GM21447 (cell line): Measurements from ENCODE around the gene OR52J3.

Experiments
- ATAC-seq: cut with Tn5 transposase; IDR thresholded peaks from one replicate; pipeline ENCODE4 v1.9.1; 2021; ENCODE audit not compliant: unreplicated experiment

Gene OR52J3

GRCh38 chr11:5092821-5093585, 46.7 kb downstream of the OR52J3 start:
- no peak for ATAC-seq

DNA sequence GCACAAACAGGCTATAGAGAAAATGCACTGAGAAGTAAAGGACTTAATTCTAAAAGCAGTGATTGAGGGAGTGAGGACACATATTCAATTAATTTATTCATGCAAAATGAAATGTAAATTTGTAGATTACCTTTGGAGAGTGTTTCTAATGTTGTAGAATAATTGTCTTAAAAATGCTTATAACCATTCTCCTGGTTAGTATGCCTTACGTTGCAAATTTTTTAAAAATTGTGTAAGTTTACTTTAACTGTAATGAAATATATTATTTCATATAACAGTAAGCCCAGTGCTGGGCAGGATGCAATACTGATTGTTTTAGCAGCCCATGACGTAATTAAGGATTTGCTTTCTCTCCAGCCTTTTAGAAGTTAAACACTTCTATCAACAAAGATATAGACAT, 49.7 kb downstream of the OR52J3 start:
- no peak for ATAC-seq
